Epithelial cell of esophagus (primary cell): ENCODE data around the gene MPPED2.

Experiments
- DNase-seq: peaks from one replicate; pipeline ENCODE4 v3.0.0; 2010; ENCODE audit warnings: low read depth
- H3K4me3 ChIP-seq: 2 replicates; pipeline ENCODE4 v1.5.1; 2011; ENCODE audit warnings: mild to moderate bottlenecking, low read length, control low read depth
- CTCF ChIP-seq: IDR thresholded peaks from 2 replicates; pipeline ENCODE4 v1.5.1; 2011; ENCODE audit warnings: low read depth, mild to moderate bottlenecking, low read length, control low read depth, inconsistent platforms; ENCODE audit not compliant: insufficient read depth; ENCODE audit errors: missing control alignments

The MPPED2 gene

GRCh38 chr11:30608534-30608933, 22.4 kb upstream of the MPPED2 start:
- no peak overlapping the region for H3K4me3 ChIP-seq
- no peak for DNase-seq
- TF ChIP-seq CTCF = no peak

GRCh38 chr11:30605036-30605605, 19.0 kb upstream of the MPPED2 start:
- DNase-seq = no peak
- no peak overlapping the region for H3K4me3 ChIP-seq
- TF ChIP-seq CTCF = no peak

DNA sequence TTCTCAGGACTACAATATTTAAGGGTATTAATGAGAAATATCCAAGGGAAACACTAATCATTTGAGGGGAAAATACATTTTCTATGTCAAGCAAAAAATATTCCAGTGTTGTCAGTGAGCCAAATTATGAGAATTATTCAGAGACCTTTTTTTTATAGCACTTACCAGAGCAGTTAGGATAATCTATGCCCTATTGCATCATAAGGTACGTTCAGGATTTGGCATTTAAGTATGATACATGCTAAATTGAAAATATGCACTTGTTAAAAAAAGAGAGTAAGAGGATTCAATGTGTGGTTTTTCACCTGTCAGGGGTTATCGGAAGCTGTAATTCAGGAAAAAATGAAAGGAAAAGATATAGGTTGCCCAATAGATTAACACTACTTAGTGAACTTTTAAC, 17.2 kb upstream of the MPPED2 start:
- no peak overlapping the region for H3K4me3 ChIP-seq
- no peak for TF ChIP-seq CTCF
- no peak for DNase-seq

- no peak for DNase-seq
- no peak for TF ChIP-seq CTCF
- H3K4me3 ChIP-seq = no peak overlapping the region
These were observed 10.7 kb upstream of the MPPED2 start for GRCh38 chr11:30596832-30597231.

DNA sequence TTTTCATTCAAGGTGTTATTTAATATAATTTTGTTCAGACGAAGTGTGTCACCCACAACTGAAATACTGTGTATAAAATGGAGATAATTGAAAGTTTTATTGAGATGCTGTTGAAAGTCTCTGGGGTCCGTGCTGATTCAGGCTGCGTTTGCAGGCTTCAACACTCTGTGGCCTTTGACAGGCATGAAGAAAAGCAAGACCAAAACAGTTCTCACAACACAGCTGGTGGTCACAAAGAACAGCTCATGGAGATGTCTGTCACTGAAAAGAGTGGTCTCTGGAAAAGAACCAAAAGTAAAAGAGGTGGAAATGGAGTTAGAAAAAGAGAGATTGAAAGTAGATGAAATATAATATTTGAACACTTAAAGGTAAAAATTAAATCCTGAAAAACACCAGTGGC, 9.8 kb upstream of the MPPED2 start:
- no peak overlapping the region for H3K4me3 ChIP-seq
- no peak for TF ChIP-seq CTCF

DNA sequence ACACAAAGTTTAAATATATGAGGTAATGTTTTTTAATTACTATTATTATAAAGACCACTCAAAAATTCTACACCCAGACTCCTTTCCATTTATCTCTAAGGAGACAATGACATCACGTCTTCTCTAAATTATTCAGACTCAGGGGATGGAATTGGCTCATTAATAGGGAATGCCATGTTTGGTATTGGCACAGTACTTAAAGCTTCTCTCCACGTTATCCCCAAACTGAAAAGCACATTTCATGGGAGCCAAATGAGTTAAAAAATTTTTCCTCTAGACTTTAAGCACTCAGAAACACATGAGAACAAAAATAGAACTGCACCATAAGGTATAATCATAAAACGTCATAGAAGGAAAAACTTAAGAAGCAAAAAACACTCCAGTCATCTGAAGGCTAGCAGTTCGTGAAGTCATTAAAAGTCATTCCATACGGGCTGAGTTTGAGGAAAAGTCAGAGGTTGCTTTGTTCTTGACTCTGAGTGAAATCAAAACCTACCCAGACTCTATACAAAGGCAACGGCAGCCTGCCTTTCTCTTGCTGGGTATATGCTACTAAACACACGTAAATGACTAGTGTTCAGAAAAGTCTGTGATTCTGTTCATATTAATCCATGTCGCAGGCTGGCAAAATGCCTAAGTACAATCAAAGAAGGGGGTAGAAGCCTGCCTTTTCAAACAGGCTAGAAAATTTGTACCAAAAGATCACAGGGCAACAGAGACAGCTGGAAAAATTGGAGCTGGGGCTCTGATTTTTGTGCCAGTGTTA, 8.7 kb upstream of the MPPED2 start:
- H3K4me3 ChIP-seq = no peak overlapping the region
- no peak for DNase-seq
- TF ChIP-seq CTCF = no peak

More for the DNA sequence above, 9.8 kb upstream of the MPPED2 start:
- no peak for DNase-seq
